ENCODE measurements around the gene EPB41L4B.

The EPB41L4B gene

GRCh38 chr9:109198736-109199382 is 122.0 kb downstream of the EPB41L4B start:
- peak; percentile 45 for ATAC-seq

DNA sequence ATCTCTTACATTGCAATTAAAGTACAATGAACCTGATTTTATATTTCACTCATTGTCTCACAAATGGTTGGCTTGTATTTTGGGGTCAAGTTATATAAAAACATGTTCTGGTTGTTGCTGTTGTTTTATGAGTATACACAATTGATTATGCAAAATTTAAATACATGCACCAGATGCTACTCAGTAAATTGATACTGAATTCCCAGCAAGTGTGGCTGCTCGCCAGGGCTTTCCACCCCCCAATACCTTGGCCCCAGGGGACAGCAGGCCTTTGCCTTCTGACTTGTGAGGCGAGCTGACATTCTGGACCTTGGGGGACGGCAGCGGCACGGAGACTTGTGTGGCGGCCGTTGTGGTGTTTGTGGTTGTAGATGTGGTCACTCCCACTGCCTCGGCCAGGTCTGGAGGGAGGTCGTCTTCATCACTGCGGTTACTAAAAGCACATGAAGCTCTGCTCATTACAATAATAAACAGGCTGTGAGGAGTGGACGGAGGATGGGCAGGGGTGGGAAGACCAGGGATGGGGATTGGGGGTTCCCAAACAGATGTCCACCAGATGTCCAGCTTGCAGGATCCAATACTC is 126.8 kb downstream of the EPB41L4B start:
- Mint-ChIP-seq H3K9me3 (no peaks in the 10 kb centered on the region), H3K27ac (no peak overlapping the region), H3K4me1 (no peaks in the 10 kb centered on the region), H3K36me3 (no peaks in the 10 kb centered on the region), H3K4me3 (no peak overlapping the region)
- no peak for ATAC-seq
- no peak for DNase-seq (ENCODE audit: low spot score in 2 of 2)

More at GRCh38 chr9:109198736-109199382, 122.0 kb downstream of the EPB41L4B start:
- Mint-ChIP-seq H3K4me3 (no peak overlapping the region), H3K27ac (no peak overlapping the region), H3K36me3 (no peaks in the 10 kb centered on the region), H3K4me1 (no peaks in the 10 kb centered on the region), H3K9me3 (no peaks in the 10 kb centered on the region)
- no peak for DNase-seq (ENCODE audit: low spot score in 2 of 2)

DNA sequence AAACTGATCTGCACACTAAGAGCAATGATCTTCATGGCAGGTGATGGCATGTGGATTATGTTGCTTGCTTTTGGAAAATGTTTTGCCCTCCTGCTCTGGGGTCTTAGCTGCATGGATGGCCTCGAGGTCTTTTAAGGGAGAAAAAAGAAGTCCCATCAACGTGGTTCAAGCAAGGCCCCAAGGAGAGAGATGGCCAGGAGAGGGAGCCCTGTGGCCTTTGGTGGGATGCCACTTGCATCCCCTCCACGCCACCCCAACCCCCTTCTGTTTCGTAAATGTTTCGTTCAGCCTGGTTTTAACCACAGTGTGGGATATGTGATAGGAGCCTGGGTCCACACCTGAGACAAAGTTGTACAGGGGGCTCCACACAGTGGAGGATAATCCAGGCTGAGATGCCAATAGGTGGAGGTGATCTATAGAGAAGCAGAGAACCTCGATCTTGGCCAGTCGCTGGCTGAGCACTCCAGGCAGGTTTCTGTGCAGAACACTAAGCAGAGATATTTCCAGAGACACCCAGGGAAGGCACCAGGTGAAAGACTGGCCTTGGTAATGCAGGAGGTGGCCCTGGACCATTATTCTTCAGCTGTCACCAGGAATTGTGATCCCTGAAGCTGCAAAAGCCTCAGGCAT is 128.0 kb downstream of the EPB41L4B start:
- no peaks in the 10 kb centered on the region for H3K36me3 Mint-ChIP-seq
- no peak for ATAC-seq
- DNase-seq (ENCODE audit: low spot score in 2 of 2): no peak
- H3K4me1 Mint-ChIP-seq: no peaks in the 10 kb centered on the region
- H3K4me3 Mint-ChIP-seq: no peak overlapping the region
- H3K9me3 Mint-ChIP-seq: no peaks in the 10 kb centered on the region
- H3K27ac Mint-ChIP-seq: no peak overlapping the region

DNA sequence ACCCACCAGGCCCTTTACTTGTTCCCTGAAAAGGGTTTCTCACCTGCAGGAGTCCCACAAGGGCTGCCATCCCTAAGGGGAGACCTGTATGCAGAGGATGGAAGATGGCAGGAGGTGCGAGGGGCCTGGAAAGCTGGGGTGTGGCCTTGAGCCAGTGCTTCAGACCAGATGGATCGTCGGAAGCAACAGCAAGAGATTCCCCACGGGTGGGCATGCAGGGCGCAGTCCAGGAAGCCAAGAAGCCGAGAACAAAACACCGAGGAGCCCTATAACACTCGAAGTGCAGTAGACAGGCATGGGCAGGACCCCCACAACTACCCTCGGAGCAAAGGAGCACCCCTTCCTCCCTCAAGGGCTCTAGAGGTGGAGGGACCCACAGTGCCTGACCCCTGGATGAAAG is 129.1 kb downstream of the EPB41L4B start:
- Mint-ChIP-seq H3K27ac (no peak overlapping the region), H3K9me3 (no peaks in the 10 kb centered on the region)

DNA sequence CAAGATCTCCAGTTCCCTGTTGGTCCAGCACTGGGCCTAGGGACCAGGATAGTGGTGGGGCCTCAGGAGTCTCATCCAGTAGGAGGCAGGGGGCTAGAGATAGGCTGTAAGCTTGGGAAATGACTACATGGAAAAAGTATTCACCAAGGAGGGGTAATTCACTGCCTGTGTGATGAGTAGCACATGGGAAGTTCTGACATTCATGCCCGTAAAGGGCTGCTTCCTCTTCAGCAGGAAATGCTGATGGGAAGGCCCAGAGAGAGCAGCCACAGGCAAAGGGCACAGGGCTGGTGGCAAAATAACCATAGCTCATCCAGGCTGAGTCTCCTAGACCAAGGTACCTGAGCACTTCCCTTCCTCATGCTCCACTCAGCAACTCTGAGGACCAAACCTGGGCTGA is 130.7 kb downstream of the EPB41L4B start:
- H3K9me3 Mint-ChIP-seq: no peaks in the 10 kb centered on the region
- ATAC-seq: no peak
- H3K36me3 Mint-ChIP-seq: no peaks in the 10 kb centered on the region
- no peak for DNase-seq (ENCODE audit: low spot score in 2 of 2)
- no peak overlapping the region for H3K4me3 Mint-ChIP-seq
- no peaks in the 10 kb centered on the region for H3K4me1 Mint-ChIP-seq
- H3K27ac Mint-ChIP-seq: no peak overlapping the region

More for the DNA sequence above, 129.1 kb downstream of the EPB41L4B start:
- Mint-ChIP-seq H3K36me3 (no peaks in the 10 kb centered on the region), H3K4me3 (no peak overlapping the region), H3K4me1 (no peaks in the 10 kb centered on the region)
- DNase-seq (ENCODE audit: low spot score in 2 of 2): no peak
- no peak for ATAC-seq

DNA sequence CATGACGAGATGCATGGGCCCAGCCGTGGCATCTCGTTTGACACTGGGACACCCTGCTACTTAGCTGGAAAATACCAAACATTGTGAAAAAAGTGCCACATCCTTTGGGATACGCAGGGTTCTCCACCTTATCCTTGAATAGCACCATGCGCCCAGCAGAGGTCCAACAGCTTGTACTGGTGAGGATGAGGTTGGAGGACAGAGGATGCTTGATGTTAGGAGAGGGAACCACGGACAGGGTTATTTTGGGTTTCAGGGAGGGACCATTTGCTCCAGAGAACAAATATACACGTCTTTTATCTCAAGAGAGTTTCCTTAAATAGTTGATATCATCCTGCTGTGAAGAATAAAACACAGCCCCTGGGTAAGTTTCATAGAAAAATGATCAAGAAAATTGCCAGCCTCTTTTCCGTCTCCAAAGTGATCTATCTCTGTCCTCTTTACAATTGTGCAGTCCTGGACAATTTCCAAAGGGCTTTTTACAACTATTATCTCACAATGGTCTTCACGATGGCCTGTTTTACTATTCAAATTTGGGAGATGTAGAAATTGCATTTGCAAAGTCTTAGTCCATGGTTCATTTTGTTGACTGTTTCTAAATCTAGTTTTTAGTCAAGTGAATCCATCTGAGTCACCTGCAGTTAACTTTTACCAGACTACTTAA is 133.9 kb downstream of the EPB41L4B start:
- DNase-seq (ENCODE audit: low spot score in 2 of 2) (no peak), ATAC-seq (no peak)
- Mint-ChIP-seq H3K36me3 (no peaks in the 10 kb centered on the region), H3K4me1 (no peaks in the 10 kb centered on the region), H3K9me3 (no peaks in the 10 kb centered on the region), H3K4me3 (no peak overlapping the region), H3K27ac (no peak overlapping the region)

DNA sequence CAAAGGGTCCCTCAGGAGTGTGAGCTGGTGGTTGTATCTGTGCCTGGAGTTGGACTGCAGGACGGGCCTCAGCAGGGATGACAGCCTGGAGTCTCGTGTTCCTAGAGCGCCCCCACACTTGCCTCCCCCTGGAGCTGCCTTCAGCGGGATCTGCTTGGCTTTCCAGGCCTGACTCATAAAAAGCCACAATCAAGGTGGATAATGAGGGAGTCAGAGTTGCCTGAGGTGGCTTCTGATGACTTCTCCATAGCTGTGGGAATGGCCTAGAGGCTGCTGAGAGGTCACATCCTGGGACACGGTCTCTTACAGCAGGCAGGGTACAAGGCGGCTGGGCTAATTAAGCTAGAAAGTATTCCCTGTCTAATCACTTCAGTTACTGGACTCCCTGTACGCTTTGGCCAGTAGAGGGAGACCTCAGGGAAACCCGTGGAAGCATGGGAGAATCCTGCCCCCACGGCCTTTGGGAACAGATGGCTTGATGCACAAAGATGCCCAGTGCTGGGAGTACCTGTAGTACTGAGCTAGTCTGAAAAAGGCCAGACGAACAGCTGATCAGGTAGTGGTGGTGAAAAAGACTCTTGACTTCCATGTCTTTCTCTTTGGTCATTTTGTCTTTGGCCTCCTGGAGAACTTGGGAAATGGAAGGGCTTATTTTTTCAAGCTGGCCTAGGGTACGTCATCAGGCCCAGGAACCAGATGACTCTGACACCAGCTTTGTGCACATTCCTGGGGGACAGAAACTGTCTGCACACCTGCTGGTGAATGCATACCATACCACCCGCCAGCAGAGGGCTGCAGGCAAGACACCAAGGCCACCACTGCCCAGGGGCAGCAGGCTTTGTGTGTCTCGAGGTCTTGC is 137.7 kb downstream of the EPB41L4B start:
- Mint-ChIP-seq H3K27ac (no peak overlapping the region), H3K36me3 (no peaks in the 10 kb centered on the region), H3K4me3 (no peak overlapping the region), H3K9me3 (no peaks in the 10 kb centered on the region), H3K4me1 (no peaks in the 10 kb centered on the region)
- DNase-seq (ENCODE audit: low spot score in 2 of 2): no peak
- ATAC-seq: peak; percentile 38

DNA sequence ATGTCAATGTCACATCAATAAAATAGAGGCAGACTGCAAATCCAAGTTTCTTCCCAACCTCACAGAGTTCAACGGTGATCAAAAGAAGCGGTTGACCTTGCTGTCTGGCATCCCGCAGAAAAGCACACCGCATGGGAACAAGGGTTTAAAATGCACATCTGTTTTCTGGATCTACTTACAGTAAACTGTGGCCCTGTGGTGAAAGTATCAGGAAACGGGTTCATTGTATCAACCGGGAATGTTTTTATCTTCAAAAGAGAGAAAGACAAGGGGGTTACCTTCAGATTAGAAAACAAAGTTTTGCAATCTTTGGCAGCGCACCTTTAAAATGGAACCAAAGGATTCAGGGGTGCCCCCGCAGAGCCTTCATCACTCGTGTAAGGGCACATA is 138.3 kb downstream of the EPB41L4B start:
- DNase-seq (ENCODE audit: low spot score in 2 of 2): no peak
- no peak for ATAC-seq
- Mint-ChIP-seq H3K4me3 (no peak overlapping the region), H3K36me3 (no peaks in the 10 kb centered on the region), H3K27ac (no peak overlapping the region), H3K9me3 (no peaks in the 10 kb centered on the region), H3K4me1 (no peaks in the 10 kb centered on the region)

- Mint-ChIP-seq H3K27ac (no peak overlapping the region), H3K9me3 (no peaks in the 10 kb centered on the region), H3K4me1 (no peaks in the 10 kb centered on the region), H3K4me3 (no peak overlapping the region), H3K36me3 (no peaks in the 10 kb centered on the region)
- DNase-seq (ENCODE audit: low spot score in 2 of 2): no peak
- ATAC-seq: peak; percentile 85
Observed at GRCh38 chr9:109181284-109181683, 139.6 kb downstream of the EPB41L4B start.

- DNase-seq (ENCODE audit: low spot score in 2 of 2) (no peak), ATAC-seq (no peak)
- Mint-ChIP-seq H3K4me1 (no peaks in the 10 kb centered on the region), H3K27ac (no peak overlapping the region), H3K4me3 (no peak overlapping the region), H3K36me3 (no peaks in the 10 kb centered on the region), H3K9me3 (no peaks in the 10 kb centered on the region)
Observed at GRCh38 chr9:109179801-109180523, 140.9 kb downstream of the EPB41L4B start.

- no peaks in the 10 kb centered on the region for H3K9me3 Mint-ChIP-seq
- no peak for ATAC-seq
- no peak for DNase-seq (ENCODE audit: low spot score in 2 of 2)
- H3K36me3 Mint-ChIP-seq: no peaks in the 10 kb centered on the region
- no peaks in the 10 kb centered on the region for H3K4me1 Mint-ChIP-seq
- H3K4me3 Mint-ChIP-seq: no peak overlapping the region
- no peak overlapping the region for H3K27ac Mint-ChIP-seq
Observed at GRCh38 chr9:109176963-109177362, 143.9 kb downstream of the EPB41L4B start.

GRCh38 chr9:109176386-109176785 is 144.5 kb downstream of the EPB41L4B start:
- no peaks in the 10 kb centered on the region for H3K36me3 Mint-ChIP-seq
- no peak for ATAC-seq
- no peak overlapping the region for H3K27ac Mint-ChIP-seq
- H3K4me3 Mint-ChIP-seq: no peak overlapping the region
- DNase-seq (ENCODE audit: low spot score in 2 of 2): no peak
- no peaks in the 10 kb centered on the region for H3K9me3 Mint-ChIP-seq
- H3K4me1 Mint-ChIP-seq: no peaks in the 10 kb centered on the region

DNA sequence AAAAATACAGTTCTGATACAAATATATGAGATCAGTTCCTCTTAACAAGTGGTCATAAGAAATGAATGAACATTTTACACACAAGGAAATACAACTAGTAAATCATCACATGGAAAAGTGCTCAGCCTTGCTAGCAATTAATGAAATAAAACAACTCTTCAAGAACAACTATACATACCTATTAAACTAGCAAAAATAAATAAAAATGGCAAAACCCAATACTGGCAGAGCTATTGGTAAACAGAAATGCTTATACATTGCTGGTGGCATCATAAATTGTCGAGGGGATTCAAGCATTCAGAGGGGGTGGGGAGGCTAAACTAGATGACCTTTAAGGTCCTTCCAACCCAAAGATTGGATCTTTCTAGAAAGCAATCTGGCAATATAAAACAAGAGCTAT is 147.9 kb downstream of the EPB41L4B start:
- Mint-ChIP-seq H3K36me3 (no peaks in the 10 kb centered on the region), H3K27ac (no peak overlapping the region), H3K4me1 (no peaks in the 10 kb centered on the region), H3K4me3 (no peak overlapping the region), H3K9me3 (no peaks in the 10 kb centered on the region)
- DNase-seq (ENCODE audit: low spot score in 2 of 2) (no peak), ATAC-seq (no peak)

- no peaks in the 10 kb centered on the region for H3K9me3 Mint-ChIP-seq
- no peak for ATAC-seq
- H3K4me1 Mint-ChIP-seq: peaks cover 6% of the 10 kb centered on the region
- DNase-seq (ENCODE audit: low spot score in 2 of 2): no peak
- no peak overlapping the region for H3K4me3 Mint-ChIP-seq
- H3K27ac Mint-ChIP-seq: no peak overlapping the region
- H3K36me3 Mint-ChIP-seq: no peaks in the 10 kb centered on the region
Observed at GRCh38 chr9:109171926-109172325, 148.9 kb downstream of the EPB41L4B start.
